Measurements from ENCODE around the gene UBAP2L.

UBAP2L gene

GRCh38 chr1:154304664-154305337 lies 84.0 kb downstream of the UBAP2L start:
- TF ChIP-seq REST (IDR thresholded peaks at IDR 0.05; ENCODE audit: insufficient read depth in 1 of 2, low read depth in 2 of 2, low read length in 2 of 2) (no peak), TAF1 (IDR thresholded peaks at IDR 0.05; ENCODE audit: borderline replicate concordance, insufficient read depth, low read length) (no peak), POLR2AphosphoS5 (IDR thresholded peaks at IDR 0.05; ENCODE audit: low read depth, low read length) (no peak), FOXP2 (optimal IDR thresholded peaks at IDR 0.05; ENCODE audit: borderline replicate concordance, extremely low read depth, extremely low read length, insufficient read depth) (no peak), SIN3A (IDR thresholded peaks at IDR 0.05; ENCODE audit: borderline replicate concordance, insufficient read depth, low read length) (no peak)

GRCh38 chr1:154306151-154306550 lies 85.4 kb downstream of the UBAP2L start:
- TF ChIP-seq TAF1 (IDR thresholded peaks at IDR 0.05; ENCODE audit: borderline replicate concordance, insufficient read depth, low read length): no peak
- no peak for TF ChIP-seq REST (IDR thresholded peaks at IDR 0.05; ENCODE audit: insufficient read depth in 1 of 2, low read depth in 2 of 2, low read length in 2 of 2)
- no peak for TF ChIP-seq POLR2AphosphoS5 (IDR thresholded peaks at IDR 0.05; ENCODE audit: low read depth, low read length)
- TF ChIP-seq SIN3A (IDR thresholded peaks at IDR 0.05; ENCODE audit: borderline replicate concordance, insufficient read depth, low read length): no peak
- no peak for TF ChIP-seq FOXP2 (optimal IDR thresholded peaks at IDR 0.05; ENCODE audit: borderline replicate concordance, extremely low read depth, extremely low read length, insufficient read depth)

GRCh38 chr1:154313066-154313356 lies 92.3 kb downstream of the UBAP2L start:
- TF ChIP-seq SIN3A (IDR thresholded peaks at IDR 0.05; ENCODE audit: borderline replicate concordance, insufficient read depth, low read length) (no peak), TAF1 (IDR thresholded peaks at IDR 0.05; ENCODE audit: borderline replicate concordance, insufficient read depth, low read length) (no peak), REST (IDR thresholded peaks at IDR 0.05; ENCODE audit: insufficient read depth in 1 of 2, low read depth in 2 of 2, low read length in 2 of 2) (no peak), FOXP2 (optimal IDR thresholded peaks at IDR 0.05; ENCODE audit: borderline replicate concordance, extremely low read depth, extremely low read length, insufficient read depth) (no peak), POLR2AphosphoS5 (IDR thresholded peaks at IDR 0.05; ENCODE audit: low read depth, low read length) (no peak)

- TF ChIP-seq REST (IDR thresholded peaks at IDR 0.05; ENCODE audit: insufficient read depth in 1 of 2, low read depth in 2 of 2, low read length in 2 of 2) (no peak), SIN3A (IDR thresholded peaks at IDR 0.05; ENCODE audit: borderline replicate concordance, insufficient read depth, low read length) (no peak), FOXP2 (optimal IDR thresholded peaks at IDR 0.05; ENCODE audit: borderline replicate concordance, extremely low read depth, extremely low read length, insufficient read depth) (no peak), TAF1 (IDR thresholded peaks at IDR 0.05; ENCODE audit: borderline replicate concordance, insufficient read depth, low read length) (no peak), POLR2AphosphoS5 (IDR thresholded peaks at IDR 0.05; ENCODE audit: low read depth, low read length) (no peak)
Measured at GRCh38 chr1:154316704-154317103, 95.9 kb downstream of the UBAP2L start.

Measured in PFSK-1 (cell line).